Ishikawa (cell line): ENCODE measurements around the gene ALG8.

ENCODE experiments used
- CEBPB ChIP-seq: IDR thresholded peaks from 2 replicates; pipeline ENCODE4 v1.6.1; 2012
- CREB1 ChIP-seq: IDR thresholded peaks from 2 replicates; pipeline ENCODE4 v1.6.1; 2012; ENCODE audit warnings: low read depth
- EGR1 ChIP-seq: IDR thresholded peaks from 2 replicates; pipeline ENCODE4 v1.6.1; 2012
- EP300 ChIP-seq: IDR thresholded peaks from 2 replicates; pipeline ENCODE4 v1.6.1; 2012; ENCODE audit warnings: borderline replicate concordance
- FOXM1 ChIP-seq: IDR thresholded peaks from 2 replicates; pipeline ENCODE4 v1.6.1; 2012; ENCODE audit warnings: low read depth, borderline replicate concordance
- NFIC ChIP-seq: IDR thresholded peaks from 2 replicates; pipeline ENCODE4 v1.6.1; 2012
- RAD21 ChIP-seq: IDR thresholded peaks from 2 replicates; pipeline ENCODE4 v1.6.1; 2012; ENCODE audit warnings: low read depth
- TAF1 ChIP-seq: IDR thresholded peaks from 2 replicates; pipeline ENCODE4 v1.6.1; 2012; ENCODE audit warnings: low read depth, mild to moderate bottlenecking
- TCF12 ChIP-seq: IDR thresholded peaks from 2 replicates; pipeline ENCODE4 v1.6.1; 2012; ENCODE audit warnings: low read depth
- TEAD4 ChIP-seq: IDR thresholded peaks from 2 replicates; pipeline ENCODE4 v1.6.1; 2012
- YY1 ChIP-seq: IDR thresholded peaks from 2 replicates; pipeline ENCODE4 v1.6.1; 2012; ENCODE audit warnings: low read depth
- ZBTB7A ChIP-seq: IDR thresholded peaks from 2 replicates; pipeline ENCODE4 v1.6.1; 2012; ENCODE audit warnings: low read depth
- TF ChIP-seq, protein P1 (sequence below): IDR thresholded peaks from 2 replicates; pipeline ENCODE4 v1.6.1; 2012
- TF ChIP-seq, protein P2 (sequence below): IDR thresholded peaks from 2 replicates; pipeline ENCODE4 v1.6.1; 2012
- TF ChIP-seq, protein P3 (sequence below): IDR thresholded peaks from 2 replicates; pipeline ENCODE4 v1.6.1; 2012; ENCODE audit warnings: low read depth, mild to moderate bottlenecking

ALG8 gene

DNA sequence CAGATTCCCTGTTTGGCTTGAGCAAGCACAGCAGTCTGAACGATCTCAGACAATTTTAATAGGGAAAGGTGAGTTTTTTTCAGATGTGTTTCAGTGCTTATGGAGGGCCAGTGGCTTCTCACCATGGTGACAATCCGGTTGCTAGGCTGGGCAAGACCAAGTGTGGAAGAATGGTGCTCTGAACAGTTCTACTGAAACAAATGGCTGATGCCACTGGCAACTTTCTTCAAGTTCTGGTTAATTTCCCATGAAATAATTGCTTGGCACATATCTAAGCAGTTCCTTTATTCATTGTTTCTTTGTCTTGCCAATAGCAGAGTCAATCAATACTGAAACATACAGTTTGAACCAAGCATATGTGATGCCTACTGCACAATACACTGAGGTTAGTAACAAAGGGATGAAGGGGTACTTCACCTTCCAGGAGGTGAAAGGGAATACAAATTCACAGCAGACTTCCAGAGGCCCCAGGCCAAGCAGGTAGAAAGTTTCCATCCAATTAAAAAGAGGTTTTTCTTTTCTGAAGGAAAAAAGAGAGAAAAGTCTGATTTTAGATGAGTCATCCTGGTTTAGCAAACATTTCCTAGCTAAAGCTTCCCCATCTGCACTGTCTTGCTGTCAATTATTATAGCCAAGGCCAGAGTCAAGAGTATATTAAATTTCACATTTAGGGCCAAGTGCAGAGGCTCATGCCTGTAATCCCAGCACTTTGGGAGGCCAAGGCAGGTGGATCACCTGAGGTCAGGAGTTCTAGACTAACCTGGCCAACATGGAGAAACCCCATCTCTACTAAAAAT is 38.6 kb downstream of the ALG8 start:
- TF ChIP-seq YY1: no peak
- no peak for TF ChIP-seq CREB1
- TF ChIP-seq ZBTB7A: no peak

DNA sequence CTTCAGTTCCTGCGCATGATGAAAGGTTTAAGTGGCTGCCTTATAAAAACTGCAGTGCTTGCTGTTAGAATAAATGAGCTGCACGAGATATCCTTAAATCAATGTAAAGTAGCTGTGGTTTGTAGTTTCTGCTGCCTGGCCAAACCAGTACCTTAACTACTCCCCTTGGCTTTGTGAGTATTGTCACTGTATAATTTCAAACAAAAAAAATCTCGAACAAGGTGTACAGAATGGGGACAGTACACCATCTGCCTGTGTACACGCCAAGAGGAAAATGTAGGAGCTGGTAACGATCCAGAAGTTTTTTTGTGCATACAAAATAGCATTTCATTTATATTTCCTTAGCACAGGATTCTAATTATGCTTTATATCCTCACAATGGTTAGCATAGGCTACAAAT is 39.2 kb downstream of the ALG8 start:
- TF ChIP-seq, protein P1, sequence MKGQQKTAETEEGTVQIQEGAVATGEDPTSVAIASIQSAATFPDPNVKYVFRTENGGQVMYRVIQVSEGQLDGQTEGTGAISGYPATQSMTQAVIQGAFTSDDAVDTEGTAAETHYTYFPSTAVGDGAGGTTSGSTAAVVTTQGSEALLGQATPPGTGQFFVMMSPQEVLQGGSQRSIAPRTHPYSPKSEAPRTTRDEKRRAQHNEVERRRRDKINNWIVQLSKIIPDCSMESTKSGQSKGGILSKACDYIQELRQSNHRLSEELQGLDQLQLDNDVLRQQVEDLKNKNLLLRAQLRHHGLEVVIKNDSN: no peak
- TF ChIP-seq ZBTB7A (no peak), NFIC (no peak), EGR1 (no peak), CREB1 (no peak), EP300 (no peak), CEBPB (no peak), TCF12 (no peak), TAF1 (no peak), FOXM1 (no peak)
- TF ChIP-seq, protein P2, sequence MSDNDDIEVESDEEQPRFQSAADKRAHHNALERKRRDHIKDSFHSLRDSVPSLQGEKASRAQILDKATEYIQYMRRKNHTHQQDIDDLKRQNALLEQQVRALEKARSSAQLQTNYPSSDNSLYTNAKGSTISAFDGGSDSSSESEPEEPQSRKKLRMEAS: no peak
- TF ChIP-seq, protein P3, sequence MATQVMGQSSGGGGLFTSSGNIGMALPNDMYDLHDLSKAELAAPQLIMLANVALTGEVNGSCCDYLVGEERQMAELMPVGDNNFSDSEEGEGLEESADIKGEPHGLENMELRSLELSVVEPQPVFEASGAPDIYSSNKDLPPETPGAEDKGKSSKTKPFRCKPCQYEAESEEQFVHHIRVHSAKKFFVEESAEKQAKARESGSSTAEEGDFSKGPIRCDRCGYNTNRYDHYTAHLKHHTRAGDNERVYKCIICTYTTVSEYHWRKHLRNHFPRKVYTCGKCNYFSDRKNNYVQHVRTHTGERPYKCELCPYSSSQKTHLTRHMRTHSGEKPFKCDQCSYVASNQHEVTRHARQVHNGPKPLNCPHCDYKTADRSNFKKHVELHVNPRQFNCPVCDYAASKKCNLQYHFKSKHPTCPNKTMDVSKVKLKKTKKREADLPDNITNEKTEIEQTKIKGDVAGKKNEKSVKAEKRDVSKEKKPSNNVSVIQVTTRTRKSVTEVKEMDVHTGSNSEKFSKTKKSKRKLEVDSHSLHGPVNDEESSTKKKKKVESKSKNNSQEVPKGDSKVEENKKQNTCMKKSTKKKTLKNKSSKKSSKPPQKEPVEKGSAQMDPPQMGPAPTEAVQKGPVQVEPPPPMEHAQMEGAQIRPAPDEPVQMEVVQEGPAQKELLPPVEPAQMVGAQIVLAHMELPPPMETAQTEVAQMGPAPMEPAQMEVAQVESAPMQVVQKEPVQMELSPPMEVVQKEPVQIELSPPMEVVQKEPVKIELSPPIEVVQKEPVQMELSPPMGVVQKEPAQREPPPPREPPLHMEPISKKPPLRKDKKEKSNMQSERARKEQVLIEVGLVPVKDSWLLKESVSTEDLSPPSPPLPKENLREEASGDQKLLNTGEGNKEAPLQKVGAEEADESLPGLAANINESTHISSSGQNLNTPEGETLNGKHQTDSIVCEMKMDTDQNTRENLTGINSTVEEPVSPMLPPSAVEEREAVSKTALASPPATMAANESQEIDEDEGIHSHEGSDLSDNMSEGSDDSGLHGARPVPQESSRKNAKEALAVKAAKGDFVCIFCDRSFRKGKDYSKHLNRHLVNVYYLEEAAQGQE: no peak

DNA sequence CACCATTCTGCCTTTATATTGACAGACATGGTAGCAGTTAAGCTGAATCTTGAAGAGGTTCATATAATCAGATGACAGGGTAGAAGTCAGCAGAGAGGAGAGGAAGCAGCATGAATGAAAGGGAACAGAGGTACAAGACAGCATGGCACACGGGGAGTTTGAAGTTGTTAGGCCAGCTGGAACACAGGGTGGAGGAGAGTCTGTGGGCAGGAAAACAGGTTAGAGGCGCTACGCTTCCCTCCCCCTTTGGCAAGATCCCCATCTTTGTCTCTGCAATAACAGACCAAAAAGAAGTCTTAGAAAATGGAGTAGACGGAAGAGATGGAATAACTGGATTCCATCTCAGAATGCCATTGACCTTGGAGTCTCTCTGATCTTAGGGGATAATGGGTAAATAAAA is 39.8 kb downstream of the ALG8 start:
- TF ChIP-seq, protein P3: no peak
- TF ChIP-seq RAD21: no peak
- TF ChIP-seq, protein P2: no peak
- TF ChIP-seq TAF1: no peak
- TF ChIP-seq YY1: no peak

DNA sequence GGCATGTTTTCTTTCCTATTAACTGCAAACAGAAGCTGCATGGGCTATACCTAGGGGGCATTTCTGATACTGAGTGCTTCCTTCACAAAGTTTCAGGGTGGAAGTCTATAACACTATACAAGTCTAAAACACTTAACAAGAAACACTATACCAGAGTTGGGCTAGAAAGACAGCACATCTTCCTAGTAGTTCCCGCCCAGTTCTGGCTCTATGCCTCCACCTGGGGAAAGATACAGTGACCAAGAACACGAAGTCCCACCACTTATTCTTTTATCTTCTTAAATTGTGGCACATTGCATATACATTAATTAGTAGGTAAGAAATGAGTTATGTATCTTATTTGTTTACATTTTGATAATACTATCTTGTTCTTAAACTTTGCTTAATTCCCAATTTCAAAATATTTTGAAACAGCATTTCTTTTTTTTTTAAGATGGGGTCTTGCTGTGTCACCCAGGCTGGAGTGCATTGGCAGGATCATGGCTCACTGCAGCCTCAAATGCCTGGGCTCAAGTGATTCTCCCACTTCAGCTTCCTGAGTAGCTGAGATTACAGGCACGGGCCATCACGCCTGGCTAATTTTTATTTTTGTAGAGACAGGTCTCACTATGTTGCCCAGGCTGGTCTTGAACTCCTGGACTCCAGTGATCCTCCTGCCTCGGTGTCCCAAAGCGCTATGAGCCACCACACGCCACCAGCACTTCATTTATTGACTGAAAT is 41.6 kb downstream of the ALG8 start:
- no peak for TF ChIP-seq YY1
- TF ChIP-seq, protein P3: no peak
- no peak for TF ChIP-seq NFIC

DNA sequence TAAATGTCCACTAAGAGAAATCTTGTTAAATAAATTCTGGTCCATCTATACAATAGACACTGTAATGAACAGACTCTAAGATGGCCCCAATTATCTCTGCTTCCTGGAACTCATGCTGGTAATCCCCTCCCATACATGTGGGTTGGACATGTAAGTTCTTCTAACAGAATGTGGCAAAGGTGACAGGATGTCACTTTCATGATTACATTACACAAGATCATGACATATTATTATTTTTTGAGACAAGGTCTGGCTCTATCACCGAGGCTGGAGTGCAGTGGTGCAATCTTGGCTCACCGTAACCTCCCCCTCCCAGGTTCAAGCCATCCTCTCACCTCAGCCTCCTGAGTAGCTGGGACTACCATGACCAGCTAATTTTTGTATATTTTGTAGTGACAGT is 45.2 kb downstream of the ALG8 start:
- TF ChIP-seq TAF1 (no peak), RAD21 (no peak), TEAD4 (no peak), NFIC (no peak), EGR1 (no peak)
- TF ChIP-seq, protein P2: no peak
- TF ChIP-seq, protein P3: no peak
- TF ChIP-seq, protein P1: no peak
